Activated CD4-positive, alpha-beta T cell treated with anti-CD3 and anti-CD28 coated beads for 48 hours (primary cell): ENCODE data around the gene FBLIM1.
"Not testable (repeated sequence)": the region's sequence is repeated elsewhere in the genome, so short reads cannot be mapped to it uniquely, and the experiment has no call there.

Experiments used
- DNase-seq: peaks from one replicate; pipeline ENCODE4 v3.0.0-alpha.2; 2020

Gene FBLIM1

DNA sequence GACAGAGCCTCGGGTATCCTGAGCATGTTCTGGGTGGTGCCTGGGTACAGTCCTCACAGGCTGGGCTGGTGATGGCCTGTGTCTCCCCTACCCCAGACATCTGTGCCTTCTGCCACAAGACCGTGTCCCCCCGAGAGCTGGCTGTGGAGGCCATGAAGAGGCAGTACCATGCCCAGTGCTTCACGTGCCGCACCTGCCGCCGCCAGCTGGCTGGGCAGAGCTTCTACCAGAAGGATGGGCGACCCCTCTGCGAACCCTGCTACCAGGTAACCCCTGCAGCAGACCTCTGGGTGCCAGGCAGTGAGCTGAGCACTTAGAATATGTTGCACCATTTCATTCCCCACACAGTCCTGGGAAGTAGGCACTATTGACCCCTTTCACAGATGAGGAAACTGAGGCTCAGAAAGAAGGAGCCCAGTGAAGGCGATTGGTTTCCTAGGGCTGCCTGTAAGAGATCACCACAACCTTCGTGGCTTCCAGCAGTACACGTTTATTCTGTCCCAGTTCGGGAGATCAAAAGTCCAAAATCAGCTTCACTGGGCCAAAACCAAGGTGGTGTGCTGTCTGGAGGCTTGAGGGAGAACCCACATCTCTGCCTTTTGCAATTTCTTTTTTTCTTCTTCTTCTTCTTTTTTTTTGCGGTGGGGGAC is 11.8 kb downstream of the FBLIM1 start:
- no peak for DNase-seq

GRCh38 chr1:15771836-15772515 is 13.4 kb downstream of the FBLIM1 start:
- DNase-seq, result no peak

DNA sequence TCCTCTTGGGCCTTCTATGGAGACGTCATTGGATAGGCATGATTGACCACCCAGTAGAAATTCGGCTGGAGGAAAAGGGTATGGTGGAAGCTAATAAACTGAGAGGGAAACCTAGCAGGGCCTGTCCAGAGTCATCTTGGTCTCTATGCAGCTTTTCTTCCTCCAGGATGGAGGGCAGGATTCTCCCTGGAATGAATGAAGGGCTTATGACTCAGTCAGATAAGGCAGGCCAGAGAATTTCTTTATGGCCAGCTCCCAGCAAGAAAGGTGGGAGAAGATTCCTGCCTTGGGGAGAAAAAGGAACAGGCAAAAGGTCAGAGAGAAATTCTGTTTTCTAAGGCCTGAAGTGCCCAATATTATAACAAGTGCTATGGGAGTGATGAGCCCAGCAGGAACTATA is 17.1 kb downstream of the FBLIM1 start:
- no peak for DNase-seq

DNA sequence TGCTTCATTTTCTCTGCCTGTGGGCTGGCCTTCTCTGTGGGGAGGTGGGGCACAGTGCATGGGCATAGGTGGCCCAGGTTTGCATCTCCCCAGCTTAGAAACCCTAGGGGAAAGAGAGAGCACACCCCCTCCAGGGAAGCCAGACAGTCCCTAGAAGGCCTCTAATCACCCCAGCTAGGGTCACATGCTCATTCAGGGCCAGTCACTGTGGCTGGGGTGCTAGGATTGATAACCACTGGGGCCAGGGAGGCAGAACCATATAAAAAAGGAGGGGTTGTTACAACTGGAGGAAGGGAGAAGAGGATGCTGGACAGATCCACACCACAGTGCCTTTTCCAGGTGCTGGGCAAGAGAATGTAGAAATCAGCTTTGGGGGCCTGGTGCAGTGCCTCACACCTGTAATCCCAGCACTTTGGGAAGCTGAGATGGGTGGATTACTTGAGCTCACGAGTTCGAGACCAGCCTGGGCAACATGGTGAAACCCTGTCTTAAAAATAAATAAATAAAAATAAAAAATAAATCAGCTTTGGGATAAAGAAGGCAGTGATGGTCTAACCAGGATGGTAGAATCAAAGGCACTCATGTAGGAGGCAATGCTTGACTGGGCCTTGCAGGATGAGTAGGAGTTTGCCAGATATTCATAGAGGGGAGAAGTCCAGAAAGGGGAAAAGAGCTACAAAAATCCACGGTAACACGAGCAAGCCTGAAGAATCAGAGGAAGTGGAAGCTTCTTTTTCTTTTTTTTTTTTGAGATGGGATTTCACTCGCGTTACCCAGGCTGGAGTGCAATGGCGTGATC is 19.5 kb downstream of the FBLIM1 start:
- DNase-seq, result no peak

DNA sequence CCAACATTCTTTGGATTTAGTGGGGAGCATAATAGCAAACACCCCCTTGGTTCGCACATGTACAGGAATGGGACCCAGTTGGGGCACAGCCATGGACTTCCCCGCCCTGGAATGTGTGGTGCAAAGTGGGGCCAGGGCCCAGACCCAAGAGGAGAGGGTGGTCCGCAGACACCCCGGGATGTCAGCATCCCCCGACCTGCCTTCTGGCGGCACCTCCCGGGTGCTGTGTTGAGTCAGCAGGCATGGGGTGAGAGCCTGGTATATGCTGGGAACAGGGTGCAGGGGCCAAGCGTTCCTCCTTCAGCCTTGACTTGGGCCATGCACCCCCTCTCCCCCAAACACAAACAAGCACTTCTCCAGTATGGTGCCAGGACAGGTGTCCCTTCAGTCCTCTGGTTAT is 27.1 kb downstream of the FBLIM1 start:
- DNase-seq, result no peak

DNA sequence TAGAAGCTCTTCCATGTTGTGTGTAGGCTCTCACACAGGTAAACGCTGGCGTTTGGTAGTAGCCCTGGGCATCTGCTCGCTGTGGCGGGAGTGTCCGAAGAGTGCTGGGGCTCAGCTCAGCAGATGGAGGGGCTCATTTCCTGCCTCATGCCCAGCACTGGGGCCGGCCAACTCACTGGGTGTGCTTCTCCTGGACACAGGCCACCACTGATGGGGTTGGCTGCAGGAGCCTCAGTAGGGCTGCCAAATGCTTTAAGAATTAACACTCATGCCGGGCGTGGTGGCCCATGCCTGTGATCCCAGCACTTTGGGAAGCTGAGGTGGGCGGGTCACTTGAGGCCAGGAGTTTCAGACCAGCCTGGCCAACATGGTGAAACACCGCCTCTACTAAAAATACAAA is 28.0 kb downstream of the FBLIM1 start:
- DNase-seq, result no peak

DNA sequence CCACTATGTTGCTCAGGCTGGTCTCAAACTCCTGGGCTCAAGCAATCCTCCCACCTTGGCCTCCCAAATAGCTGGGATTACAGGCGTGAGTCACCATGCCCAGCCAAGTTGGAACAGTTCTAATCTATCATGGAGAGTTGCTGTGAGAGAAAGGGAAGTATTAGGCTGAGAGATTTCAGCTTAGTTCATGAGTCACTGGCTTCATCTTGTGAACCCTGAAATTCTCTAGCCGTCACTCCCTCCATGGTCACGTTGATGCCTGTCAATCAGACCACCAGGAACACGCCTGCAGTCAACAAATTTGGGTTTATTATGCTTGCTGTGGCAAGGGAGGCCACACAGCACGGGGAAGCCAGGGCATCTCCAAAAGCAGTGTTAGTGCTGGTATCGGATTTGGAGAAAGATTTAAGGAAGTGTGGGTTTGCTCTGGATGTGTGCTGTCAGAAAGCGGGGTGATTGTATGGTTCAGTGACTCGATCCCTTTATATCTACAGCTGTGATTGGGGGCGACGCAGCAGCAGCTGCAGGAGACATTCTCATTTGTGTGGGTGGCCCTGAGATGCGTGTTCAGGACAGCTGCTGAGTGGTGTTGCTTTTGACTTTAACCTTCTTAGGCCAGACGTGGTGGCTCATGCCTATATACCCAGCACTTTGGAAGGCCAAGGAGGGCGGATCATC is 30.2 kb downstream of the FBLIM1 start:
- DNase-seq, result no peak

DNA sequence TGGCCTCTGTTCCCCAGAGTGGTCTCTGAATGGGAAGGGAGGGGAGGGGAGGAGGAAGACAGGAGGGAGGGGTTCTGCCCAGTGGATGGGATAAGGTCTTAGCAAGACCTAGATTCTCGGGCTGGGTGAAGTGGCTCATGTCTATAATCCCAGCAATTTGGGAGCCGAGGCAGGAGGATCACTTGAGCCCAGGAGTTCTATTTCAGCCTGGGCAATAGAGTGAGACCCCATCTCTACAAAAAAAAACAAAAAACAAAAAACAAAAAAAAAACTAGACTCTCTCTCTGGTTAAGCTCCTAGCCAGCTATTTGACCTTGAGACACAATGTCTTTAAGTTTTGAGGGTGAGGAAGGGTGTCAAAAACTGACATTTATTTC is 37.5 kb downstream of the FBLIM1 start:
- DNase-seq, result no peak

DNA sequence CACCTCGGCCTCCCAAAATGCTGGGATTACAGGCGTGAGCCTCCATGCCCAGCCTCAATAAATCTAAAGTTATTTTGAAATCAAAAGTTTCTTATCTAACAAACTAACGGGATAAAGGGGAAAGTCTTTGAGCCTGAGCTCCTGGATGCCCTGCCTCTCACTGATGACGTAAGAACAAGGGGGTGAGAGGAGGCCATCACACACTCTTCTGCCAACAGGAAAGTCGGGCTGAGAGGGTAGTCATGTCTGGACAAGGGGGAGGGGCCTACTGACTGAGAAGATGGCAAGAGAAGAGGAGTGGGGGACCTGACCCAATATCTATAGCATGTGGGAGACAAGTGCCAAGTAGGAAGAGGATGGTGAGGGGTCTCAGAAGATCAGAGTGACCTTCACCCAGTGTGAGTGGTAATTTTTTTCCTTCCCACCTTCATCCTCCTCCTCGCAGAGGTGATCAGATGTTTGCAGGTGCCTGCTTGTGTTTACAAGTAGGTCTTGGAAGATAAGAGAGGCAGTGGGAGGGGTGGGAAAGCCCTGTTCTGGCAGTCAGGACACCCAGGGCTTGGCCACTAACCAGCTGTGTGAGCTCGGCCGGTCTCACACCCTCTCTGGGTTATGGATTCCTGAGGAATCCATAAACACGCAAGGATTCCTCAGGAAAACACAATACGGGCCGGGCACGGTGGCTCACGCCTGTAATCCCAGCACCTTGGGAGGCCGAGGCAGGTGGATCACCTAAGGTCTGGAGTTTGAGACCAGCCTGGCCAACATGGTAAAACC is 39.2 kb downstream of the FBLIM1 start:
- no peak for DNase-seq

- DNase-seq, result peak; percentile 35
Measured at GRCh38 chr1:15799004-15799867, 40.6 kb downstream of the FBLIM1 start.

GRCh38 chr1:15799928-15800835 is 41.6 kb downstream of the FBLIM1 start:
- no peak for DNase-seq

DNA sequence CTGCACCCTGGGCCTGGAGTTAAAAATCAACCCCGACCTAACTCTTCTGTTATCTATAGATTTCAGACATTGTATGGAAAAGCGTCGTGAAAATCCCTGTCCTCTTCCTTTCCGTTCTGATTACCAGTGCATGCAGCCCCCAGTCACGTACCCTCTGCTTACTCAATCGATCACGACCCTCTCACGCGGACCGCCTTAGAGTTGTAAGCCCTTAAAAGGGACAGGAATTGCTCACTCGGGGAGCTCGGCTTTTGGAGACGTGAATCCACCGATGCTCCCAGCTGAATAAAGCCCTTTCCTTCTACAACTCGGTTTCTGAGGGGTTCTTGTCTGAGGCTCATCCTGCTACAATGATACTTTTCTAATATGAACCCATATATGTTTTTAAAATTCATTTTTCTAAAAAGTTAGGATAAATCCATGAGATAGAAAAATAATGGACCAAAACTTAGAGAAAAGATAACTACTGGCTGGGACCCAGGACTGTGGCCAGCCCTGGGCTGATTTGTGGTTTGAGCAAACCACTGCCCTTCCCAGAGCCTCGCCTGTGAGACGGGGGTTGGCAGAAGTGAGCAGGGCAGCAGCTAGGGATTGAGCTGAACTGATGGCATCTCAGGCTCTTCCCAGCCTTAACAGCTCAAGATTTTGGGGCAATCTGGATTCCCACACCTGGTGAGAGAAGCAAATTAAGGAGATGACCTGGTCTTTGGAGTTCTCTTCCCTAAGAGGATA is 43.8 kb downstream of the FBLIM1 start:
- DNase-seq, result no peak

DNA sequence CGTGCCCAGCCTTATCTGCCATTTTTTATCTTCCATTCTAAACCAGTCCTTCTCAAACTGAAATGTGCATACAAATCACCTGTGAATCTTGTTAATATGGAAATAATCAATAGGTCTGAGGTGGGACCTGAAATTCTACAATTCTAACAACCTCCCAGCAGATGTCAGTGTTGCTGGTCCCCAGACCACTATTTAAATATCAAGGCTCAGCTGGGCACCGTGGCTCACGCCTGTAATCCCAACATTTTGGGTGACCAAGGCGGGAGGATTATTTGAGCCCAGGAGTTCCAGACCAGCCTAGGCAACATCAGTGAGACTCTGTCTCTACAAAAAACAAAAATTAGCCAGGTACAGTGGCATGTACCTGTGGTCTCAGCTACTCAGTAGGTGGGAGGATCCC is 44.8 kb downstream of the FBLIM1 start:
- peak; percentile 17 for DNase-seq

- DNase-seq, result no peak
Measured at GRCh38 chr1:15804060-15804459, 45.5 kb downstream of the FBLIM1 start.

DNA sequence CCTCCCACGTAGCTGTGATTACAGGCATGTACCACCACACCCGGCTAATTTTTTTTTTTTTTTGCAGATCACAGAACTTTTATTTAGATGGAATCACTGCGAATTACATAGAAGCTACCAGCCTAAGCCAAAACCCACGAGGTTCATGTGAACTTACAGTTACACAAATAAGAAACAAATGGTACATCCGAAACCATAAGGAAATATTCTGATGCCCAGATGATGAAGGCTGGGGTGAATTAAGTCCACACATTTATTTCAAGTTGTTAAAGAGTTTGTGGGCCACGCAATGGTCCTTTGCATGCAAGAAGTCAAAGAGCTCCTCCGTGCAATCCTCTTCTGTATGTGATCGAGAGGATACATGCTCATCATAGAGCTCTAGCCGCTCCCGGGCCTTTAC is 48.5 kb downstream of the FBLIM1 start:
- no peak for DNase-seq

DNA sequence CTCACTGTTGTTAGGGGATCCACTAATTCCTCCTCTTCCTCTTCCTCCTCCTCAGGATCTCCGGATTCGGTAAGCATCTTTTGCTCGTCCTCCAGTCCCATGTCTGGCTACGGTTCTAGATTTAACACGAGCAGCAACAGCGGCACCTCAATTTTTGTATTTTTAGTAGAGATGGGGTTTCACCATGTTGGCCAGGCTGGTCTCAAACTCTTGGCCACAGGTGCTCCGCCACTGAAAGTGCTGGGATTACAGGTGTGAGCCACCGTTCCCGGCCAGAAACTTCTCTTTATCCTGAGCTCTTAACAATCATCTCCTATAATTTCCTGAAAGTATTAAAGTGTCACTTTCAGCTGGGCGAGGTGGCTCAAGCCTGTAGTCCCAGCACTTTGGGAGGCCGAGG is 49.0 kb downstream of the FBLIM1 start, which contains the start of gene UQCRHL:
UQCRHL (minus strand) TSS at position 101 of the 400 bp plus-strand sequence; CDS start at position 101, 0 bp downstream.
- DNase-seq, result not testable (repeated sequence)

- no peak for DNase-seq
Measured at GRCh38 chr1:15808955-15809354, 50.4 kb downstream of the FBLIM1 start.

- DNase-seq, result no peak
Measured at GRCh38 chr1:15810073-15810472, 51.5 kb downstream of the FBLIM1 start.

DNA sequence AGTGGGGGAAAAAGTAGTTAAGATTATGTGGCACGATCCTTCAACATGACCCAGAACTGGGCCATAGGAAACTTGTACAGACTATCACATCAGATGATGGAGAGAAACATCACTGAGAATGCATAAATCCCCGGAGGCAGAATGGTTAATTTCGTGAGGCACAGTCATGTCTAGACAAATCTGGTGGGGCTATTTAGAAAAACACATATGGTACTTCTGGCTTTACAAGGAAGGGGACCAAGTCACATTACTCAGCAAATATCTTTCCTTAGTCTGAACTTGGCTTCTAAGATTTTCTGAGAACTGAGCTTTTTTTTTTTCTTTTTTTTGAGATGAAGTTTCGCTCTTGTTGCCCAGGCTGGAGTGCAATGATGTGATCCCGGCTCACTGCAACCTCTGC is 58.1 kb downstream of the FBLIM1 start:
- DNase-seq, result no peak

DNA sequence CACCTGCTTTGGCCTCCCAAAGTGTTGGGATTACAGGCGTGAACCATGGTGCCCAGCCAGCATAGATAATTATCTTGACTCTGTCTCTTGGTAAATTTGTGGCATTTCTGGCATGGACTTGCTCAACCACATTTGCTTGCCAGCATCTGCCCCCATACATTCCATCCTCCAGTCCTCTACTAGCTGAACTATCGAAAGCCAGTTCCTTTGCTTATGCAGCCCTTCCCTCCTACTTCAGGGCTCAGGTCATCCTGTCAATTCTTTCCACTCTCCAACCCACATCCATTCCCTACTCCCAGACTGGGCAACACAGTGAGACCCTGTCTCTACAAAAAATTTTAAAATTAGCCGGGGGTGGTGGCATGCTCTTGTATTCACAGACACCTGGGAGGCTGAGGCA is 61.9 kb downstream of the FBLIM1 start:
- no peak for DNase-seq
